ENCODE results near the gene CCNK.

GRCh38 chr14:99543985-99544384 lies 62.8 kb downstream of the CCNK start:
- TF ChIP-seq, protein P1, sequence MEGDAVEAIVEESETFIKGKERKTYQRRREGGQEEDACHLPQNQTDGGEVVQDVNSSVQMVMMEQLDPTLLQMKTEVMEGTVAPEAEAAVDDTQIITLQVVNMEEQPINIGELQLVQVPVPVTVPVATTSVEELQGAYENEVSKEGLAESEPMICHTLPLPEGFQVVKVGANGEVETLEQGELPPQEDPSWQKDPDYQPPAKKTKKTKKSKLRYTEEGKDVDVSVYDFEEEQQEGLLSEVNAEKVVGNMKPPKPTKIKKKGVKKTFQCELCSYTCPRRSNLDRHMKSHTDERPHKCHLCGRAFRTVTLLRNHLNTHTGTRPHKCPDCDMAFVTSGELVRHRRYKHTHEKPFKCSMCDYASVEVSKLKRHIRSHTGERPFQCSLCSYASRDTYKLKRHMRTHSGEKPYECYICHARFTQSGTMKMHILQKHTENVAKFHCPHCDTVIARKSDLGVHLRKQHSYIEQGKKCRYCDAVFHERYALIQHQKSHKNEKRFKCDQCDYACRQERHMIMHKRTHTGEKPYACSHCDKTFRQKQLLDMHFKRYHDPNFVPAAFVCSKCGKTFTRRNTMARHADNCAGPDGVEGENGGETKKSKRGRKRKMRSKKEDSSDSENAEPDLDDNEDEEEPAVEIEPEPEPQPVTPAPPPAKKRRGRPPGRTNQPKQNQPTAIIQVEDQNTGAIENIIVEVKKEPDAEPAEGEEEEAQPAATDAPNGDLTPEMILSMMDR (IDR thresholded peaks at IDR 0.05), result no peak
- TF ChIP-seq SP1 (CRISPR knock-in tag; conservative IDR thresholded peaks at IDR 0.05) (no peak), NR1H2 (CRISPR knock-in tag; IDR thresholded peaks at IDR 0.05) (no peak), NFATC4 (CRISPR knock-in tag; IDR thresholded peaks at IDR 0.05) (no peak), MYBL2 (CRISPR knock-in tag; IDR thresholded peaks at IDR 0.05) (no peak), SMAD3 (CRISPR knock-in tag; IDR thresholded peaks at IDR 0.05; ENCODE audit: borderline replicate concordance) (no peak), FOXP1 (CRISPR knock-in tag; IDR thresholded peaks at IDR 0.05; ENCODE audit: borderline replicate concordance) (no peak), ZNF232 (CRISPR knock-in tag; IDR thresholded peaks at IDR 0.05) (no peak), FOXJ3 (CRISPR knock-in tag; IDR thresholded peaks at IDR 0.05; ENCODE audit: borderline replicate concordance) (no peak), E2F1 (CRISPR knock-in tag; IDR thresholded peaks at IDR 0.05) (no peak), HMGA2 (CRISPR knock-in tag; IDR thresholded peaks at IDR 0.05) (no peak), USF1 (CRISPR knock-in tag; IDR thresholded peaks at IDR 0.05) (no peak)
- TF ChIP-seq, protein P2, sequence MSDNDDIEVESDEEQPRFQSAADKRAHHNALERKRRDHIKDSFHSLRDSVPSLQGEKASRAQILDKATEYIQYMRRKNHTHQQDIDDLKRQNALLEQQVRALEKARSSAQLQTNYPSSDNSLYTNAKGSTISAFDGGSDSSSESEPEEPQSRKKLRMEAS (CRISPR knock-in tag; IDR thresholded peaks at IDR 0.05), result no peak

Measured in WTC11 (cell line).